K562 (cell line): ENCODE data around the gene PRKACA. TPM values are rescaled to one million over a fixed set of nuclear protein-coding genes. Genes with fewer than 3 reads are reported as not detected.

ENCODE experiments used
- CHAMP1 ChIP-seq: fragments of 450-650 bp; IDR thresholded peaks from 2 replicates; pipeline ENCODE4 v1.6.1; 2016; ENCODE audit warnings: mild to moderate bottlenecking
- FOXP4 ChIP-seq: sonication (generic); formaldehyde crosslinking; IDR thresholded peaks from 2 replicates; pipeline ENCODE4 v1.8.0; 2022; ENCODE audit warnings: mild to moderate bottlenecking, missing genetic modification reagents, borderline replicate concordance
- HDAC2 ChIP-seq: fragments of 450-650 bp; IDR thresholded peaks from 2 replicates; pipeline ENCODE4 v1.6.1; 2016; ENCODE audit warnings: mild to moderate bottlenecking
- IRF9 ChIP-seq: fragments of 450-650 bp; IDR thresholded peaks from 2 replicates; pipeline ENCODE4 v1.6.1; 2016; ENCODE audit warnings: missing biosample characterization, missing genetic modification characterization
- KLF6 ChIP-seq: fragments of 250-450 bp; sonication (Bioruptor Pico); IDR thresholded peaks from 2 replicates; pipeline ENCODE4 v1.4.0; 2020; ENCODE audit warnings: mild to moderate bottlenecking, moderate library complexity, borderline replicate concordance
- MTA3 ChIP-seq: fragments of 450-650 bp; formaldehyde crosslinking; IDR thresholded peaks from 2 replicates; pipeline ENCODE4 v1.6.1; 2017; ENCODE audit warnings: mild to moderate bottlenecking, borderline replicate concordance
- NBN ChIP-seq: fragments of 450-650 bp; IDR thresholded peaks from 2 replicates; pipeline ENCODE4 v1.6.1; 2016; ENCODE audit warnings: low read depth, mild to moderate bottlenecking
- RREB1 ChIP-seq: fragments of 250-450 bp; sonication (Bioruptor Pico); IDR thresholded peaks from 2 replicates; pipeline ENCODE4 v1.4.0; 2020
- TFAM ChIP-seq: fragments of 250-450 bp; sonication (Bioruptor Pico); conservative IDR thresholded peaks from 2 replicates; pipeline ENCODE4 v1.5.0; 2021; ENCODE audit warnings: mild to moderate bottlenecking, moderate library complexity
- ZNF280B ChIP-seq: fragments of 250-450 bp; sonication (Bioruptor Pico); IDR thresholded peaks from 2 replicates; pipeline ENCODE4 v1.5.1; 2021; ENCODE audit warnings: mild to moderate bottlenecking
- ZNF740 ChIP-seq, 3 experiments: fragments of 200-800 bp in 1 of 3; sonication (Bioruptor generic) in 1 of 3; sonication (generic) in 1 of 3; formaldehyde crosslinking in 1 of 3; IDR thresholded peaks; 2 replicates each; pipeline versions ENCODE4 v1.6.1 to v1.8.0; 2016 to 2022; ENCODE audit warnings: mild to moderate bottlenecking in 2 of 3, missing compliant biosample characterization in 2 of 3, missing genetic modification characterization in 2 of 3, missing genetic modification reagents in 1 of 3
- polyA plus RNA-seq, 8 experiments: library from polyadenylated mRNA; depleted of rRNA in 4 of 8; stranded (reverse) in 5 of 8; unstranded in 3 of 8; fragments of >200 nt; fragmentation: Nextera tagmentation in 2 of 8; fragmentation: Illumina TruSeq in 1 of 8; extraction: Ambion mirVana in 2 of 8; extraction: Trizol in 1 of 8; gene quantifications; 2 replicates each; pipeline versions ENCODE4 v1.2.1 to v1.2.3, GENCODE V29; 2011 to 2014; ENCODE audit warnings: inconsistent platforms in 1 of 8, missing spikeins in 1 of 8
- total RNA-seq, 7 experiments: library from RNA; depleted of rRNA in 6 of 7; stranded (reverse); fragments of >200 nt in 6 of 7; fragmentation: Illumina TruSeq in 2 of 7; extraction: Trizol in 2 of 7; gene quantifications; 2 replicates each; pipeline versions ENCODE4 v1.2.1 to v1.2.3, GENCODE V29; 2011 to 2021; ENCODE audit warnings: low replicate concordance in 1 of 7

PRKACA gene
- total and polyA plus RNA-seq, 9 of the 15 experiments (the other 6 are each of a cell fraction or from before 2014, with no cell fraction given), result 1.2 to 63.1 (median 13.0) TPM

GRCh38 chr19:14091081-14091812 is 26.3 kb downstream of the PRKACA start (continued):
- TF ChIP-seq TFAM (CRISPR knock-in tag) (no peak), KLF6 (CRISPR knock-in tag) (peak; percentile 59; the same call in 1 of the 2 replicates), MTA3 (peak; percentile 90; the same call in 1 of the 2 replicates), HDAC2 (peak; percentile 69; the same call in 1 of the 2 replicates), ZNF280B (CRISPR knock-in tag) (no peak), IRF9 (tag) (no peak), RREB1 (CRISPR knock-in tag) (0 out of 2 replicates have a peak, but pooled peaks have one; percentile 31), ZNF740 (CRISPR knock-in tag; IDR thresholded peaks at IDR 0.05) (peak; percentile 42; the same call in 1 of the 2 replicates), ZNF740 (tag; IDR thresholded peaks at IDR 0.05) (peak in 1 of 2 experiments; percentile 60; a peak in 2 of 4 replicates), FOXP4 (CRISPR knock-in tag) (no peak), NBN (peak; percentile 70), CHAMP1 (no peak)
